ENCODE measurements around the gene PPIL4. TPM values are rescaled to one million over a fixed set of nuclear protein-coding genes. Genes with fewer than 3 reads are reported as not detected.

Gene PPIL4
- total and polyA plus RNA-seq, 11 donors = 10.9 to 22.9 (median 16.0) TPM

DNA sequence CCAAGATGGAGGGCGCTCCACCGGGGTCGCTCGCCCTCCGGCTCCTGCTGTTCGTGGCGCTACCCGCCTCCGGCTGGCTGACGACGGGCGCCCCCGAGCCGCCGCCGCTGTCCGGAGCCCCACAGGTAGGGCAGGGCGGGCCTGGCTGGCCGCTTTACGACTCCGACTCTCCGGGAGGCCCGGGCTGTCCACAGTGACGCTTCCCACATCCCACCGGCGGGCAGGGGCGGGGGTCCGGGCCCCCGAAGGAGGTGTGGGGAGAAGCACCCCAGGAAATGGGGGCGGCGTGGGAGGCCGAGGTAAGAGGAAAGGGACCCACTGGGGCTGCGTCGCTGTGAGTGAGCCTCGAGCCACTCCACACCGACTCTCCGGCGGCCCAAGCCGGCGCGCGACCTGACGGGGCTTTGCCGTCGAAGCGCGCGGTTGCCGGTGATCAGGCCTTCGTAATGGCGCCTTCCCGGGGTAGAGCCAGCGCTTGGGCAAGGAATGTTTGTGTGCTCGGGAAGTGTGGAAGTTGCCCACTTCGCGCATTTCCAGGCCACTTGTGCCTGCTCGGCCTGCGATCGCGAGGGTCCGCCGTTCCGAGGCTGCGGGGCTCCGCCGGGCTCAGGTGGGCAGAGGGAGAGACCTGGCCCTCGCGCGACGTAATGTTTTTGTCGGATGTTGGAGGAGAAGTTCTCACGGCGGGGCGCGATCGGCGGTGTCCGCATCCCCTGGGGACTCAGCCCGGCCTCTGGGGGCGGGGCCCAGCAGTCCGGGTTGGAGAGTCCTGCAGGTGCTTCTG is 20.8 kb upstream of the PPIL4 start:
- Histone ChIP-seq H3K27ac (peak overlapping the region; percentile 72 to 97 (median 92)), H3K36me3 (no peaks in the 10 kb centered on the region), H3K4me1 (peaks cover 0 to 25% (median 9%) of the 10 kb centered on the region in 12 donors), H3K27me3 (no peaks in the 10 kb centered on the region), H3K4me3 (peak overlapping the region; percentile 60 to 100 (median 90)), H3K9me3 (no peaks in the 10 kb centered on the region)
- DNase-seq (peak; percentile 49 to 68 (median 54)), ATAC-seq (peak; percentile 25 to 57 (median 43))
- TF ChIP-seq, protein P1, sequence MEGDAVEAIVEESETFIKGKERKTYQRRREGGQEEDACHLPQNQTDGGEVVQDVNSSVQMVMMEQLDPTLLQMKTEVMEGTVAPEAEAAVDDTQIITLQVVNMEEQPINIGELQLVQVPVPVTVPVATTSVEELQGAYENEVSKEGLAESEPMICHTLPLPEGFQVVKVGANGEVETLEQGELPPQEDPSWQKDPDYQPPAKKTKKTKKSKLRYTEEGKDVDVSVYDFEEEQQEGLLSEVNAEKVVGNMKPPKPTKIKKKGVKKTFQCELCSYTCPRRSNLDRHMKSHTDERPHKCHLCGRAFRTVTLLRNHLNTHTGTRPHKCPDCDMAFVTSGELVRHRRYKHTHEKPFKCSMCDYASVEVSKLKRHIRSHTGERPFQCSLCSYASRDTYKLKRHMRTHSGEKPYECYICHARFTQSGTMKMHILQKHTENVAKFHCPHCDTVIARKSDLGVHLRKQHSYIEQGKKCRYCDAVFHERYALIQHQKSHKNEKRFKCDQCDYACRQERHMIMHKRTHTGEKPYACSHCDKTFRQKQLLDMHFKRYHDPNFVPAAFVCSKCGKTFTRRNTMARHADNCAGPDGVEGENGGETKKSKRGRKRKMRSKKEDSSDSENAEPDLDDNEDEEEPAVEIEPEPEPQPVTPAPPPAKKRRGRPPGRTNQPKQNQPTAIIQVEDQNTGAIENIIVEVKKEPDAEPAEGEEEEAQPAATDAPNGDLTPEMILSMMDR (IDR thresholded peaks at IDR 0.05) = no peak
- peak in 1 of 2 donors; percentile 40 for TF ChIP-seq POLR2A (IDR thresholded peaks at IDR 0.05)
- intact Hi-C loops (cut with DNase I) = loop anchor here in 6 of 10 donors (5.0 to 10.0 kb wide), 6 partner anchors 78 to 361 kb away; partner anchors contain the start of genes LATS1 (in 3 of the 6), KATNA1 (in 2 of the 6), RAET1G (in 2 of the 6) and LRP11 (in 1 of the 6)
- 0 to 1% (median 0%) methylated on average over 15 to 81 of the region's 81 CpGs for WGBS, 4 donors

- Histone ChIP-seq H3K27me3 (no peaks in the 10 kb centered on the region), H3K36me3 (no peaks in the 10 kb centered on the region), H3K4me1 (peaks cover 0 to 25% (median 9%) of the 10 kb centered on the region in 12 donors), H3K9me3 (no peaks in the 10 kb centered on the region), H3K27ac (peak within 1 kb of the TSS; percentile 72 to 97 (median 92)), H3K4me3 (peak within 1 kb of the TSS; percentile 60 to 100 (median 90))
- DNase-seq = peak; percentile 93 to 98 (median 94)
- 0 to 1% (median 1%) methylated on average over 30 to 59 of the region's 59 CpGs for WGBS, 4 donors
- intact Hi-C loops (cut with DNase I) = loop anchor here in 6 of 10 donors (1.0 to 10.0 kb wide), 7 partner anchors 19 to 362 kb away; partner anchors contain the start of genes LATS1 (in 3 of the 6), KATNA1 (in 2 of the 6), RAET1G (in 2 of the 6) and LRP11 (in 1 of the 6)
- ATAC-seq = peak; percentile 95 to 98 (median 96)
- no peak for TF ChIP-seq POLR2A (IDR thresholded peaks at IDR 0.05)
- TF ChIP-seq, protein P1 (IDR thresholded peaks at IDR 0.05) = peak; percentile 46 to 85 (median 58)
Measured at GRCh38 chr6:149565527-149566409, 19.9 kb upstream of the PPIL4 start, which contains the start of gene GINM1. TSS of gene GINM1 (plus strand) at chr6:149566375. CDS start at chr6:149566415, 40 bp downstream.

DNA sequence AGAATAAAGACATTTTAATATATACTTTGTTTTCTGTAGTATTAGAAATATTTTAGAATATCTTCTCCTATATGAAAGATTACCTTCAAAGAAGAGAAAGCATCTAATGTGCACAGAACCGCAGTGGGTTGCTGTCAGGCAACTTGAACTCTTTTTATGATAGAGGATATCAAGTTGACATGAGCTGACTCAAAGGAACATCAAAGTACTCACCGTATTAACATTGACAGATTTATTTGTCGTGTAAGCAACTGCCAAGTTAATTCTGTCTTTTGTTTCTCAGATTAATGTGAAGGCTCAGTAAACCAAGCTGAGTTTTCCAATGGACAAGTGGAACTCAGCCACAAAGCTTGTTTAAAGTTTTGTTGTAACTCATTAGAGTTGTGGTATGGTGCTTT is 18.1 kb upstream of the PPIL4 start:
- Histone ChIP-seq H3K4me1 (peaks cover 0 to 25% (median 9%) of the 10 kb centered on the region in 12 donors), H3K27ac (no peak overlapping the region), H3K4me3 (no peak overlapping the region), H3K36me3 (no peaks in the 10 kb centered on the region), H3K9me3 (no peaks in the 10 kb centered on the region), H3K27me3 (no peaks in the 10 kb centered on the region)
- TF ChIP-seq, protein P1 (IDR thresholded peaks at IDR 0.05) = no peak
- TF ChIP-seq POLR2A (IDR thresholded peaks at IDR 0.05) = no peak
- DNase-seq (no peak), ATAC-seq (no peak)
- intact Hi-C loops (cut with DNase I) = loop anchor here in 4 of 10 donors (10.0 kb wide), 3 partner anchors 81 to 361 kb away; partner anchors contain the start of genes RAET1G (in 2 of the 4), KATNA1 (in 1 of the 4) and LRP11 (in 1 of the 4)
- 79 to 86% (median 85%) methylated on average over 3 of the region's 3 CpGs for WGBS, 4 donors

Measured in heart left ventricle (tissue), 16 donors.